ENCODE measurements around the gene C1QL4. TPM values are rescaled to one million over a fixed set of nuclear protein-coding genes. Genes with fewer than 3 reads are reported as not detected.
A peak's percentile ranks its signal among the peaks of the same experiment; 100 is the strongest.
"Not testable (repeated sequence)": the region's sequence is repeated elsewhere in the genome, so short reads cannot be mapped to it uniquely, and the experiment has no call there.

Gene C1QL4
- total RNA-seq (2022), result 0.20 TPM in 1 of 2 replicates, not detected in the other
- Bru-seq, nascent RNA, result not detected
- percentile 12 among the genes with signal in this experiment for BruChase-seq, experiment 1, labeled RNA remaining after a 6-hour chase
- BruChase-seq, experiment 2, labeled RNA remaining after a 2-hour chase, result not detected
- long read RNA-seq, result 0 reads

GRCh38 chr12:49336645-49337584, at the start of gene C1QL4:
TSS of gene C1QL4 (minus strand) at chr12:49337188. CDS start at chr12:49336477, 711 bp downstream.
- H3K27me3 Mint-ChIP-seq (ENCODE audit: insufficient read depth, unreplicated experiment), result peaks cover 15% of the 10 kb centered on the region
- TF ChIP-seq CTCF (IDR thresholded peaks at IDR 0.05; ENCODE audit: unreplicated experiment), result peak; percentile 97
- no peaks in the 10 kb centered on the region for H3K36me3 Mint-ChIP-seq (ENCODE audit: insufficient read depth, unreplicated experiment)
- no peak within 1 kb of the TSS for H3K27ac Mint-ChIP-seq (ENCODE audit: low read depth, unreplicated experiment)
- peak within 1 kb of the TSS; percentile 59 for H3K4me3 Mint-ChIP-seq (ENCODE audit: unreplicated experiment)
- POLR2A ChIA-PET, result interaction anchor here (0.6 kb wide), 1 partner anchor 17 kb away, joined by 3 read pairs; no protein-coding TSS in a partner anchor
- DNase-seq (ENCODE audit: unreplicated experiment), result peak; percentile 70
- BruUV-seq (replicated peaks), result no TSS peak
- intact Hi-C loops (cut with micrococcal nuclease), result loop anchor here (5.0 kb wide), 1 partner anchor 50 kb away; no protein-coding TSS in a partner anchor
- CTCF ChIA-PET, result interaction anchor here (0.5 to 5.3 kb wide), 23 partner anchors 10 to 1524 kb away, joined by 3 to 57 read pairs (median 3); partner anchors contain the start of genes DNAJC22, PRPH and TUBA1C
- no peaks in the 10 kb centered on the region for H3K9me3 Mint-ChIP-seq (ENCODE audit: unreplicated experiment)
- peaks cover 10% of the 10 kb centered on the region for H3K4me1 Mint-ChIP-seq (ENCODE audit: insufficient read depth, unreplicated experiment)

GRCh38 chr12:49380184-49380583, 43.2 kb upstream of the C1QL4 start:
- H3K9me3 Mint-ChIP-seq (ENCODE audit: unreplicated experiment); BruUV-seq (replicated peaks); DNase-seq (ENCODE audit: unreplicated experiment); H3K27ac Mint-ChIP-seq (ENCODE audit: low read depth, unreplicated experiment); POLR2A ChIA-PET; H3K36me3 Mint-ChIP-seq (ENCODE audit: insufficient read depth, unreplicated experiment); H3K27me3 Mint-ChIP-seq (ENCODE audit: insufficient read depth, unreplicated experiment); H3K4me3 Mint-ChIP-seq (ENCODE audit: unreplicated experiment); H3K4me1 Mint-ChIP-seq (ENCODE audit: insufficient read depth, unreplicated experiment); intact Hi-C loops (cut with micrococcal nuclease): not testable (repeated sequence)
- CTCF ChIA-PET, result interaction anchor here (0.6 to 1.0 kb wide), 2 partner anchors 9 to 200 kb away, joined by 3 read pairs; no protein-coding TSS in a partner anchor

GRCh38 chr12:49377386-49377785, 40.4 kb upstream of the C1QL4 start:
- BruUV-seq (replicated peaks), result no TSS peak
- no peaks in the 10 kb centered on the region for H3K27me3 Mint-ChIP-seq (ENCODE audit: insufficient read depth, unreplicated experiment)

DNA sequence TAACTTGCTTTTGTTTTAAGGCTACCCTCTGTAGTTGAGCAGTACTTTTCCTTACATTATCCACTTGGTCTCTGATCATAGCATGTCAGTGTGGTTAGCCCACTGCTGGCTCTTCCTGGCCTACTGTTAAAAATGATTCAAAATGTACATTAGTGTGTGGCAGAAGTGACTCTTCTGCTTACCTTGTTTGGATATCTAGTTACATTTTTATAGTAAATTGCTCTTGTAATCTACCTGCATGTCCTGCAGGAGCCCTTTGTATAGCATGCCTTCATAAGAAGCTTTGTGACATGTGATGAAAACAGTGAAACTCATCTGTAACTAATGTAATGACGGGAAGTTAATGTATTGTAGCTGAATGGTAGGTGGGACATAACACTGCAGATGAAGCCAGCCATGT, 38.4 kb upstream of the C1QL4 start:
- Mint-ChIP-seq H3K27me3 (ENCODE audit: insufficient read depth, unreplicated experiment) (no peaks in the 10 kb centered on the region), H3K36me3 (ENCODE audit: insufficient read depth, unreplicated experiment) (peaks cover 8% of the 10 kb centered on the region), H3K4me3 (ENCODE audit: unreplicated experiment) (no peak overlapping the region), H3K9me3 (ENCODE audit: unreplicated experiment) (no peaks in the 10 kb centered on the region), H3K4me1 (ENCODE audit: insufficient read depth, unreplicated experiment) (no peaks in the 10 kb centered on the region), H3K27ac (ENCODE audit: low read depth, unreplicated experiment) (no peak overlapping the region)
- CTCF ChIA-PET, result interaction anchor here (1.3 kb wide), 1 partner anchor 33 kb away, joined by 3 read pairs; no protein-coding TSS in a partner anchor
- TF ChIP-seq CTCF (IDR thresholded peaks at IDR 0.05; ENCODE audit: unreplicated experiment), result no peak
- no peak for DNase-seq (ENCODE audit: unreplicated experiment)
- BruUV-seq (replicated peaks), result no TSS peak
- intact Hi-C loops (cut with micrococcal nuclease), result no loop called here
- POLR2A ChIA-PET, result interaction anchor here (0.7 kb wide), 1 partner anchor 428 kb away, joined by 4 read pairs; no protein-coding TSS in a partner anchor

More at GRCh38 chr12:49377386-49377785, 40.4 kb upstream of the C1QL4 start:
- H3K9me3 Mint-ChIP-seq (ENCODE audit: unreplicated experiment), result no peaks in the 10 kb centered on the region
- intact Hi-C loops (cut with micrococcal nuclease), result no loop called here
- no peaks in the 10 kb centered on the region for H3K36me3 Mint-ChIP-seq (ENCODE audit: insufficient read depth, unreplicated experiment)
- TF ChIP-seq CTCF (IDR thresholded peaks at IDR 0.05; ENCODE audit: unreplicated experiment), result no peak
- no peak overlapping the region for H3K27ac Mint-ChIP-seq (ENCODE audit: low read depth, unreplicated experiment)
- H3K4me1 Mint-ChIP-seq (ENCODE audit: insufficient read depth, unreplicated experiment), result peaks cover 7% of the 10 kb centered on the region
- DNase-seq (ENCODE audit: unreplicated experiment), result no peak
- H3K4me3 Mint-ChIP-seq (ENCODE audit: unreplicated experiment), result no peak overlapping the region
- CTCF ChIA-PET, result interaction anchor here (0.6 to 0.7 kb wide), 5 partner anchors 18 to 457 kb away, joined by 3 to 5 read pairs (median 4); no protein-coding TSS in a partner anchor
- POLR2A ChIA-PET, result interaction anchor here (1.7 kb wide), 1 partner anchor 10 kb away, joined by 9 read pairs; the partner anchor contains the start of gene SPATS2

Measured in MCF 10A (cell line).